ENCODE data around the gene PFN3. TPM values are rescaled to one million over a fixed set of nuclear protein-coding genes. Genes with fewer than 3 reads are reported as not detected.

The PFN3 gene
- not detected for total RNA-seq (2021; fragmentation: NEBNext Ultra II Directional; extraction: Animal tissue kit (Norgen Biotek cat#: 25700))
- long read RNA-seq, result 0 reads

- peak; percentile 13; the same call in 1 of the 2 replicates for TF ChIP-seq CTCF (IDR thresholded peaks at IDR 0.05)
- Mint-ChIP-seq H3K9me3 (no peaks in the 10 kb centered on the region), H3K4me1 (ENCODE audit: low read depth) (peaks cover 9% of the 10 kb centered on the region), H3K4me3 (no peak within 1 kb of the TSS), H3K27ac (no peak within 1 kb of the TSS), H3K36me3 (ENCODE audit: low read depth) (no peaks in the 10 kb centered on the region), H3K27me3 (ENCODE audit: insufficient read depth) (peaks cover 41% of the 10 kb centered on the region)
- no peak for DNase-seq
Measured at GRCh38 chr5:177399997-177400868, at the start of gene PFN3. TSS of gene PFN3 (minus strand) at chr5:177400661. CDS start at chr5:177400576, 85 bp downstream.

- Mint-ChIP-seq H3K36me3 (ENCODE audit: low read depth) (no peaks in the 10 kb centered on the region), H3K27ac (no peak overlapping the region), H3K4me1 (ENCODE audit: low read depth) (peaks cover 24% of the 10 kb centered on the region), H3K9me3 (no peaks in the 10 kb centered on the region; the same call in 1 of the 2 replicates), H3K4me3 (no peak overlapping the region), H3K27me3 (ENCODE audit: insufficient read depth) (peaks cover 11% of the 10 kb centered on the region)
- no peak for TF ChIP-seq CTCF (IDR thresholded peaks at IDR 0.05)
- no peak for DNase-seq
Measured at GRCh38 chr5:177449140-177450061, 48.9 kb upstream of the PFN3 start.

GRCh38 chr5:177448244-177448950 is 47.9 kb upstream of the PFN3 start:
- no peaks in the 10 kb centered on the region; the same call in 1 of the 2 replicates for H3K9me3 Mint-ChIP-seq
- no peaks in the 10 kb centered on the region for H3K36me3 Mint-ChIP-seq (ENCODE audit: low read depth)
- H3K27ac Mint-ChIP-seq, result peak overlapping the region; percentile 73
- peaks cover 11% of the 10 kb centered on the region for H3K27me3 Mint-ChIP-seq (ENCODE audit: insufficient read depth)
- no peak for DNase-seq
- TF ChIP-seq CTCF (IDR thresholded peaks at IDR 0.05), result no peak
- H3K4me3 Mint-ChIP-seq, result peak overlapping the region; percentile 77
- H3K4me1 Mint-ChIP-seq (ENCODE audit: low read depth), result peaks cover 24% of the 10 kb centered on the region

- no peak for TF ChIP-seq CTCF (IDR thresholded peaks at IDR 0.05)
- peak; percentile 75 for DNase-seq
- peaks cover 6% of the 10 kb centered on the region for H3K27me3 Mint-ChIP-seq (ENCODE audit: insufficient read depth)
- peak overlapping the region; percentile 77 for H3K4me3 Mint-ChIP-seq
- H3K27ac Mint-ChIP-seq, result peak overlapping the region; percentile 73
- H3K36me3 Mint-ChIP-seq (ENCODE audit: low read depth), result no peaks in the 10 kb centered on the region
- no peaks in the 10 kb centered on the region for H3K9me3 Mint-ChIP-seq
- peaks cover 24% of the 10 kb centered on the region for H3K4me1 Mint-ChIP-seq (ENCODE audit: low read depth)
Measured at GRCh38 chr5:177447611-177448243, 47.3 kb upstream of the PFN3 start.
